ENCODE results near the gene SEMA3E.

DNA sequence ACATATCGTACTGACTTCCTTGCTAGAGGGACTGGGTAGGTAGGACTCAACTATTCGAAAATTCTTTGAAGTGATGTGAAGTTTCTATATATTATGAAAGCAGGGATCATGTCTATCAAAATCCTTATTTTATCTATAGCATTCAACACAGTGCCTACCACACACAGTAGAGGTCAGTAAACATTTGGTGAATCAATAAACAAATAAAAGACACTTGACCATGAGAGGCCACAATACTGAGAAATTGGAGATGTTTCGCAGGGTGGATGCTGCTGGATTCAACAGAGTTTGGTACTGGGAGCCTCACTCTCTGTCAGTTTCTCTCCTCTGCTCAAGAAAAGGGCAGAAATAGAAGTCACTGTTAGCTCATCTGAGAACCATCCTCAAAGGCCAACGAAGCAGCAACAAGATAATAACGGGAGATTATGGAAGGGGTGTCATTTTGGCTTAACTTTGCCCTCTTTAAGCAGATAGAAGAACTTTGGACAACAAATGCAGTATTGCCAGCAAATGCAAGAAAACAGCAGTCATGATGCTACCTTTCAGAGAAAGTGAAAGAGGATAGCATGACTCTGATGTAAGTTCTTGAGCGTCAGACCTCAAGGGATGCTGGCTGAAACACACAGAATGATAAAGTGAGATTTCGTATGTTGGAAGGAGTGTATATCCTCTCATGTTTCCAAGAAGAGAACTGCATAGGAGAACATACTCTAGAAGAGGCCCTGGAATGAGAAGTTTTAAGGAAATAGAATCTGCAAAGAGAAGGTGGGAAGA, 107.6 kb downstream of the SEMA3E start:
- no peak for TF ChIP-seq EZH2phosphoT487 (conservative IDR thresholded peaks at IDR 0.05; ENCODE audit: low read length)
- no peak for TF ChIP-seq CTCF (IDR thresholded peaks at IDR 0.05; ENCODE audit: insufficient read depth, low read length, poor library complexity, severe bottlenecking)
